IPS-18a (cell line): ENCODE measurements around the gene CAD.

ENCODE experiments used
- H3K27ac ChIP-seq: one replicate; pipeline ENCODE4 v1.5.1; 2013; ENCODE audit warnings: low read length
- H3K27me3 ChIP-seq: one replicate; pipeline ENCODE4 v1.6.1; 2013; ENCODE audit warnings: mild to moderate bottlenecking, low read length; ENCODE audit not compliant: control insufficient read depth, insufficient read depth
- H3K36me3 ChIP-seq: one replicate; pipeline ENCODE4 v1.6.1; 2013; ENCODE audit warnings: low read depth, low read length; ENCODE audit not compliant: control insufficient read depth
- H3K4me1 ChIP-seq: one replicate; pipeline ENCODE4 v1.6.1; 2013; ENCODE audit warnings: low read depth, low read length; ENCODE audit not compliant: control insufficient read depth
- H3K4me3 ChIP-seq: one replicate; pipeline ENCODE4 v1.5.1; 2013; ENCODE audit warnings: low read length
- H3K9ac ChIP-seq: one replicate; pipeline ENCODE4 v1.6.1; 2013; ENCODE audit warnings: mild to moderate bottlenecking, low read length, moderate library complexity
- H3K9me3 ChIP-seq: one replicate; pipeline ENCODE4 v1.6.1; 2013; ENCODE audit warnings: low read depth, low read length; ENCODE audit not compliant: control insufficient read depth

CAD gene

DNA sequence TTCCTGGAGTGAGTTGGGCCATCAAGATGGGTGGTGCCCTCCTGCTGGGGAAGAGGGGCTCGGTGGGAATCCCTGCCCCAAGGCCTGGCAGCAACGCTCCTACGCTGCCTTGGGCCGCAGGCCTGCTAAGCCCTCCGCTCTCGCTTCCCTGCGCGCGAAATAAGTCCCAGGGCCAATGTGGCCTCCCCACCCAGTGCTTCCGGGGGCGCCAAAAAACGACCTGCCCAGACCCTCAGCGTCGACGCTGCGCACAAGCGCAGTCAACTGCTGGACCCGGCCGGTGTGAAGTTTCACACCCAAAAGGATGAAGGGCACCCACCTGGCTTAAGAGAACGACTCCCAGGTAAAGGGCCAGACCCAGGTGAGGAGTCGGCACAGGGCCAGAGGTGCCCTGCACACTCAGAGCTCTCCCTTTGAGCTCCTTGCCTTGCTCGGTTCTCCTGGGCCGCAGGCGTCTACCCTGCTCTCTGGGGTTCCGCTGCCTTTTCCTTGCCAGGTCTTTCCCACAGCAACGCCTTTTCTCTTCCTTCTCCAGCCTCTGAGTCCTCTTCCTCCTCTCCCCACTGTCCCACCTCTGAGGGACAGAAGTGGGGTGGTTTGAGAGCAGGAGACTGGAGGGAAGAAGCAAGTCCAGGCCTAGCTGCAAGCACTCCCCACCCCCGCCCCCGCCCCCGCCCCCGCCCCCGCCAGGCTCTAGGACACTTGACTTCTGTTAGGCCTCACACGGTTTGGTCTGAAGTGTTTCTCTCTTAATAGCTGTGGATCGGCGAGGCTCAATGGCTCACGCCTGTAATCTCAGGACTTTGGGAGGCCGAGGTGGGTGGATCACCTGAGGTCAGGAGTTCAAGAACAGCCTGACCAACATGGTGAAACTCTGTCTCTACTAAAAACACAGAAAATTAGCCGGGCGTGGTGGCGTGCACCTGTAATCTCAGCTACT is 58.3 kb downstream of the CAD start, which contains the start of gene DNAJC5G:
Gene DNAJC5G (plus strand): TSS at position 223 of the 940 bp plus-strand sequence. CDS start 1,296 bp downstream, outside the sequence.
- Histone ChIP-seq H3K36me3 (no peaks in the 10 kb centered on the region), H3K4me3 (no peak within 1 kb of the TSS), H3K9me3 (no peaks in the 10 kb centered on the region), H3K9ac (no peak within 1 kb of the TSS), H3K4me1 (no peaks in the 10 kb centered on the region), H3K27me3 (no peaks in the 10 kb centered on the region), H3K27ac (no peak within 1 kb of the TSS)

DNA sequence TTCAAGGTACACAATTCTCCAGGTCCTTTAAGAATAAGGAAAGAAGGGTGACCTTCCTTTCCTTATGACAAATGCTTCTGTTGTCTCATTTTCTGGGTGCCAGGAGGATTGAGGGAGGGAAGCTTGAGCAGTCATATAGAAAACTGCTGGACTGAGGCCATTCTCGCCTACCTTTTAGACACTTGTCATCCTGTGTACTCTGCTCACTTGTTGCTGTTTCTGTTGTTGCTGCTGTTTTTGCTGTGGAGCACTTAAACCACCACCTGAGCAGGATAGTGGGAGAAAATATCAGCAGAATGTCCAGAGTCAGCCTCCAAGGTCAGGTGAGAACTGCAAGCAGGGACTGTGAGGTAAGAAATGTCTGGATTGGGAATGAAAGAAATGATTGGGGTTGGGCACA is 60.8 kb downstream of the CAD start:
- Histone ChIP-seq H3K9ac (no peak overlapping the region), H3K36me3 (no peaks in the 10 kb centered on the region), H3K27me3 (peaks cover 14% of the 10 kb centered on the region), H3K4me1 (peaks cover 16% of the 10 kb centered on the region), H3K4me3 (no peak overlapping the region), H3K27ac (no peak overlapping the region), H3K9me3 (no peaks in the 10 kb centered on the region)

DNA sequence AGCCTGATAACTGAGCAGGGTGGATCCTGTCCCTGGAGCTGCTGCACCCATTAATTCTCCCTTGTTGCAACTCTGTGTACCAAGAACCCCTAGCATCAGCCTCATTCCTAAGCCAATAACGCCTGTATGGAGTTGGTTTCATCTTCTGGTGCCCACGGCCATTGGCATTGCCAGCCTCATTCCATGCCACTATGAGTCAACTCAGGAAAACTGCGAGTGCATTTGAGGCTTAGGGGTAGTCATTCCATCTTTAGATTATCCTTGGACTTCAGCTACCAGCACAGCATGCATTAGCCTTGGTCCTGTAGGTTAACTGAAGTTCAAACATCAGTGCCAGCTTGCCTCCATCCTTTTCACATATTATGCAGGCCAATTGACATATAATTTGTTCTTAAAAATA is 63.7 kb downstream of the CAD start:
- no peaks in the 10 kb centered on the region for H3K9me3 ChIP-seq
- H3K4me3 ChIP-seq: no peak overlapping the region
- no peak overlapping the region for H3K9ac ChIP-seq
- no peaks in the 10 kb centered on the region for H3K36me3 ChIP-seq
- H3K27me3 ChIP-seq: peaks cover 20% of the 10 kb centered on the region
- H3K27ac ChIP-seq: no peak overlapping the region
- peaks cover 22% of the 10 kb centered on the region for H3K4me1 ChIP-seq

DNA sequence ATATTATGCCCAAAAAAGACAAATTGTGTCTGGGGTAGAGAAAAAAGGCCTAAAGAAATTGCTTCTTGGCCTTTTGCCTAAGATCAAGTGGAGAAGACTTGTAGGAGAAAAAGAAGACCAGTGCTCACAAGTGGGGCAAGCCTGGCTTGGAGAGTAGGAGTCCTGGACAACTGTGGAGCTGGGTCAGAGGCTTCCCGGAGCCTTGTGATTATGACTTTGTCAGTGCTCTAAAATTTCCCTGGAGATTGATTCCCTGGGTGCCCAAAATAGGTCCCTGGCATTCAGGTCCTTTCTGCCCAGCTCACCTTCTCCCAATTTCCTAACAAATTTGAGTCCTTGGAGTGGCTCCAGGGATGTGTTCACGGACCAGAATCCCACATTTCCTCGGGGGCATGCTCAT is 64.3 kb downstream of the CAD start:
- no peak overlapping the region for H3K27ac ChIP-seq
- H3K4me3 ChIP-seq: no peak overlapping the region
- peaks cover 22% of the 10 kb centered on the region for H3K4me1 ChIP-seq
- no peak overlapping the region for H3K9ac ChIP-seq
- H3K9me3 ChIP-seq: no peaks in the 10 kb centered on the region
- H3K36me3 ChIP-seq: no peaks in the 10 kb centered on the region
- peaks cover 20% of the 10 kb centered on the region for H3K27me3 ChIP-seq

DNA sequence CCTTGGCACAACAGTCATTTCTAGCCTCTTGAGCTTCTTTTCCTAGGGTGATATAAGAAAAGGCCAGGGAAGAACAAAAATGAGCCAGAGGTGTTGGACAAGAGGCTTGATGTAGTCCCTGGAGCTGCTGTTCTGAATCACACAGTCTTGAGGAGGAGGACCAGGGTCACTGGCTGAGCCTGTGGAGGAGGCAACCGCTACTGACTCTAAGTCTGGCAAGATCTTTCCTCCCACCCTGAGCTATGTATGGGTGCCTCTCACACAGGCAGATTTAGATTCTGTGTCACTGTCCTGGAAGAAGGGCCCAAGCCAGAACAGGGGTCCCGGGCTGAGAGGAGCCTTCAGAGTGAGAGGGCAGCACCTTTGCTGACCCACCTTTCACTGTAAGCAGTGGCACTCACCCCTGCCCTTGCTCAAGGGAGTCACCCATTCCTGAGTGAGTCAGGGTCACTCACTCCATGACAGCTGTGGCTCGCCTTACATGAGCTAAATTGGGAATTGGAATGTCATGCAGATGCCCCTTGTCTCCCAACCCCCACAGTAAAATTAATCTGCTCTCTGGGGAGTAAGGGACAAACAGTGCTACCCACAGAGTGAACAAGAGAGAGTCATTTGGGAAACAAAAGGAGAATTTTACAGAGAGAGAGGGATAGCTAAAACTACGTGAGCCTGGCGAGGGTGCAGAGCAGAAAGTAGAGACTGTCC is 64.8 kb downstream of the CAD start, which contains the start of gene TRIM54:
Gene TRIM54 (plus strand): TSS at position 575 of the 705 bp plus-strand sequence. CDS start 303 bp downstream, outside the sequence.
- H3K36me3 ChIP-seq: no peaks in the 10 kb centered on the region
- H3K4me3 ChIP-seq: peak within 1 kb of the TSS; percentile 48
- peaks cover 20% of the 10 kb centered on the region for H3K27me3 ChIP-seq
- no peak within 1 kb of the TSS for H3K27ac ChIP-seq
- H3K4me1 ChIP-seq: peaks cover 22% of the 10 kb centered on the region
- peak within 1 kb of the TSS; percentile 25 for H3K9ac ChIP-seq
- H3K9me3 ChIP-seq: no peaks in the 10 kb centered on the region

DNA sequence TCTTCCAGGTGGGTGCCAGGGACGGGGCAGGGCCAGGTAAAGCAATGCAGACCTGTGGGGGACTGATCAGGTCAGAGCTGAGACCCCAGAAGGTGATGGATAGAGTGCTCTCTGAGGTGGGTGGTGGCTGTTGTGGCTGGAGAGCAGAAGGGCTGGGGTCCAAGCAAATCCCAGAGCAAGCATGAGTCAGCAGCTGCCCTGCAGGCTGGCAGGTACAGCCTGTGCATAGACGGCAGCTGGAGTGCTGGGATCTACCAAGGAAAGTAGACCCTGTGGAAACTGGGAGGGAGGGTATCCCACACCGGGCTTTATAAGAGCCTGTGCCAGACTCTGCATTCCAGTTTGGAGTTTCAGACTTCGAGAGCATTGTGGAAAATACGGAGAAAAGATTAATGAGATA is 65.7 kb downstream of the CAD start:
- peaks cover 20% of the 10 kb centered on the region for H3K27me3 ChIP-seq
- peaks cover 22% of the 10 kb centered on the region for H3K4me1 ChIP-seq
- H3K9ac ChIP-seq: peak overlapping the region; percentile 25
- H3K27ac ChIP-seq: no peak overlapping the region
- no peaks in the 10 kb centered on the region for H3K9me3 ChIP-seq
- peak overlapping the region; percentile 48 for H3K4me3 ChIP-seq
- H3K36me3 ChIP-seq: no peaks in the 10 kb centered on the region

DNA sequence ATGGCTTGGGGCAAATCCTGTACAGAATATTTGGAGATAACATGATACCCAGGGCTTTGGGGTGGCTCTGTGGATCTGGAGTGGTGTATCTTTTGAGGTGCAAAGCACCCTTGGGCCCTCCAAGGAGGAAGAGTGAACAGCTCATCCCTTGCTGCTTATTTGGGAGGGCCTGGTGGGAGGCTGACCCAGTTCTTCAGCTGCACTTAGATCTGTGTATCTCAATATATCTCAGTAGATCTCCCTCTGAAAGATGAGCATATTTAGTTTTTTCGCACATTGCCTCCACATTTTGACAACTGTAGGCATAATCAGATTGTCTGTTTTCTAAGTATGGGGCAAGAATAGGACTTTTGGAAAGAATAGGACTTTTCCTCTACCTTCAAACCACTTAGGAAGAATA is 67.8 kb downstream of the CAD start:
- H3K36me3 ChIP-seq: no peaks in the 10 kb centered on the region
- H3K4me3 ChIP-seq: no peak overlapping the region
- peaks cover 20% of the 10 kb centered on the region for H3K27me3 ChIP-seq
- H3K27ac ChIP-seq: no peak overlapping the region
- no peaks in the 10 kb centered on the region for H3K9me3 ChIP-seq
- H3K9ac ChIP-seq: no peak overlapping the region
- peaks cover 22% of the 10 kb centered on the region for H3K4me1 ChIP-seq

DNA sequence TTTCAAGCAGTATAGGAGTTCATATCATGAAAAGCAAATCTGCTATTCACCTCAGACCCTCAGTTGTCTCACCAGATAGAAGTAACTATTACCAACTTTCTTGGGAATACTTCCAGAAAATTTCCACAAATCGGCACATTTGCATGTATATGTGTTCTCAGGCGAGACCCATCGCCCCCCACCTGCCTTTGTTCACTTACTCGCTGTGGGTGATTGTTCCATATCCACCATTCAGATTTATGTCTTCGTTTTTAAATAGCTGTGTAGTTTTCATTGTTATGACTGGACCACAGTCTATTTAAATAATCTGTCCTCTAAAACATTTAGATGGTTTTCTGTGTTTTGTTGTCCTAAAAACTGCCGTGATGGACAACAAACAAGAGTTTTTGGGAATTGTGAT is 68.3 kb downstream of the CAD start:
- Histone ChIP-seq H3K27ac (no peak overlapping the region), H3K36me3 (no peaks in the 10 kb centered on the region), H3K9me3 (no peaks in the 10 kb centered on the region), H3K27me3 (peaks cover 20% of the 10 kb centered on the region), H3K4me3 (no peak overlapping the region), H3K4me1 (peaks cover 22% of the 10 kb centered on the region), H3K9ac (no peak overlapping the region)

DNA sequence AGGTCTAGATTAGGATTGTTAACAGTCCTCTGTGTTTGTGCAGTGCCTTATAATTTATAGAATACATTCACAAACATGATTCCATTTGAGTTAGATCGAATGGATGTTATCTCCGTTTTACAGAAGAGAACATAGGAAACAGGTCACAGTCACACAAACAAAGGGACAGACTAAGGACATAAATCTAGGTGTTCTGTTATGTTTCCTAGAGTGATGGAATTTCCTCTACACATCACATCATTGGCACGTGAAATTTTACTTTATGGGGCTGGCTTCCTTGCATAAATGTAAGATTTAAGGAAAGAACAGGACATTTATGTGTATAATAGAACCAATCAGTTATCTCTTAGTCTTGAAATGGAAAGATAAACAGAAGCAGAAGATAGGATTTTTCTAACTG is 71.4 kb downstream of the CAD start:
- Histone ChIP-seq H3K27ac (no peak overlapping the region), H3K4me3 (no peak overlapping the region), H3K36me3 (no peaks in the 10 kb centered on the region), H3K4me1 (peaks cover 3% of the 10 kb centered on the region), H3K9me3 (no peaks in the 10 kb centered on the region), H3K9ac (no peak overlapping the region), H3K27me3 (peaks cover 5% of the 10 kb centered on the region)

DNA sequence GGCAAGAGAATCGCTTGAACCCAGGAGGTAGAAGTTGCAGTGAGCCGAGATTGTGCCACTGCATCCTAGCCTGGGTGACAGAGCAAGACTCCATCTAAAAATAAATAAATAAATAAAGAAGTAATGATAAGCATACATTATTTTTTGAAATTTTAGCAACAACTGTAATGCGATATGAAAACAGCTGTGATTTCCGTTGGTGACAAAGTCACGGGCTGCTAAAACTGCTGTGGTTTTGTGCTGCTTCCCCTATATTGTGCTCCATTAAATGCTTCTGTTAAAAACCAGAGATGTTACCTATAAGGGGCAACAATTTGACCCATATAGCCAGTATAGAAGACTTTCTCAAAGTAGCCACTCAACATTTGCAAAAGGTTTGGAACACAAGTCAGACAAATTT is 73.4 kb downstream of the CAD start:
- Histone ChIP-seq H3K36me3 (no peaks in the 10 kb centered on the region), H3K27ac (no peak overlapping the region), H3K27me3 (peaks cover 5% of the 10 kb centered on the region), H3K4me1 (peaks cover 3% of the 10 kb centered on the region), H3K9me3 (no peaks in the 10 kb centered on the region), H3K9ac (no peak overlapping the region), H3K4me3 (no peak overlapping the region)

DNA sequence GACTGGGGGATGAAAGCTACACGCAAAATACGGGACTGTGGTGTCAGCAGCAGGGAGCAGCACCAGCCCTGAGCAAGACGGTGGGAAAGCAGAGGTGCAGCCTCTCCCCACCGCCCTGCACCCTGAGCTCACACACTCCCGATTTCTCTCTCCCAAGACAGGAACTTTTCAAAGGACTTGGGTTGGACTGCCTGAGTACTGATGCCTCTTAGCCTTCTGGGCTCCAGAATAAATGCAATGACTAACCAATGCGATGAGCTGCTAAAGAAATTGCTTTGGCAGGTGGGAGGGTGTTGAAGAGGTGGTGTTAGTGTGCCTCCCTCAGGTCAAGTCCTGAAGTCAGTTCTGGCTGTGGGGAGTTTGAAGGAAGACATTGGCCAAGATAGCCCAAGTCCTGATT is 74.7 kb downstream of the CAD start:
- Histone ChIP-seq H3K4me1 (peaks cover 3% of the 10 kb centered on the region), H3K9ac (no peak overlapping the region), H3K9me3 (no peaks in the 10 kb centered on the region), H3K36me3 (no peaks in the 10 kb centered on the region), H3K27me3 (peaks cover 5% of the 10 kb centered on the region), H3K4me3 (no peak overlapping the region), H3K27ac (no peak overlapping the region)
